K562 (cell line): Measurements from ENCODE around the gene CDKN2B-AS1. TPM values are rescaled to one million over a fixed set of nuclear protein-coding genes. Genes with fewer than 3 reads are reported as not detected.

ENCODE experiments used
- ATAC-seq: fragments of 200-7000 bp; cut with Tn5 transposase; 3 replicates; pipeline ENCODE4 v1.9.1; 2020; ENCODE audit warnings: moderate library complexity
- BruUV-seq: library from RNA; stranded (reverse); fragments of 400-500 nt; replicated peaks from 2 replicates; lab custom pipeline; 2021; lab: Mats Ljungman, UMichigan
- CTCF ChIA-PET: fragments of 300-600 bp; formaldehyde crosslinking; extraction: SDS; loops from one replicate; lab custom pipeline; 2021; ENCODE audit warnings: low intra/inter-chr PET ratio; lab: Yijun Ruan, JAX
- POLR2A ChIA-PET: fragments of 300-600, 350-650 bp; sonication (Branson Sonifier 250); formaldehyde crosslinking; extraction: SDS; loops from one replicate; lab custom pipeline; 2021; ENCODE audit warnings: antibody characterized with exemption, inconsistent platforms; lab: Yijun Ruan, JAX
- DNase-seq, 4 experiments: peaks; one replicate each; pipeline versions ENCODE4 v3.0.0 to v3.0.0-alpha.2; 2011 to 2018; ENCODE audit warnings: low spot score in 3 of 4, mixed read lengths in 3 of 4; ENCODE audit errors: extremely low read depth in 1 of 4
- FAIRE-seq: peaks from 2 replicates; lab custom pipeline; 2011; peaks lifted over from hg19 to GRCh38; lab: Jason Lieb, UNC
- H2AFZ ChIP-seq: 2 replicates; pipeline ENCODE4 v1.6.0; 2011; ENCODE audit warnings: low read depth, low read length, control low read depth, inconsistent platforms
- H3K27ac ChIP-seq: fragments of 200-600 bp; 3 replicates; pipeline ENCODE4 v1.8.0; 2011; ENCODE audit warnings: low read depth, mild to moderate bottlenecking, control low read depth, inconsistent platforms, low read length, moderate library complexity, mixed read lengths; ENCODE audit errors: extremely low read depth
- H3K27me3 ChIP-seq, 2 experiments: fragments of 300-600 bp in 1 of 2; 2 replicates in 1 of 2; 3 replicates in 1 of 2; pipeline versions ENCODE4 v1.6.0 to v1.8.0; 2011; ENCODE audit warnings: inconsistent platforms in 2 of 2, low read length in 2 of 2, mild to moderate bottlenecking in 1 of 2, mixed read lengths in 1 of 2, moderate library complexity in 1 of 2; ENCODE audit not compliant: control insufficient read depth in 2 of 2, insufficient read depth in 2 of 2
- H3K36me3 ChIP-seq: fragments of 300-600 bp; 3 replicates; pipeline ENCODE4 v1.8.0; 2011; ENCODE audit warnings: mild to moderate bottlenecking, low read length, inconsistent platforms; ENCODE audit not compliant: control insufficient read depth, insufficient read depth
- H3K4me1 ChIP-seq, 2 experiments: fragments of 200-600 bp in 1 of 2; replicated peaks in 1 of 2; 2 replicates in 1 of 2; 3 replicates in 1 of 2; pipeline versions ENCODE4 v1.5.1 to v1.8.0; 2011; ENCODE audit warnings: inconsistent platforms in 2 of 2, low read length in 2 of 2, mild to moderate bottlenecking in 1 of 2, mixed read lengths in 1 of 2, moderate library complexity in 1 of 2; ENCODE audit not compliant: control insufficient read depth in 2 of 2, insufficient read depth in 2 of 2
- H3K4me2 ChIP-seq: 2 replicates; pipeline ENCODE4 v1.6.1; 2011; ENCODE audit warnings: low read length, control low read depth, inconsistent platforms, mixed read lengths; ENCODE audit not compliant: insufficient read depth
- H3K4me3 ChIP-seq: fragments of 200-600 bp; sonication (generic), shearing (Covaris generic); 2 replicates; pipeline ENCODE4 v1.5.1; 2016; ENCODE audit warnings: control low read depth, inconsistent platforms
- H3K79me2 ChIP-seq: fragments of 200-600 bp; 3 replicates; pipeline ENCODE4 v1.8.0; 2011; ENCODE audit warnings: low read length, inconsistent platforms; ENCODE audit not compliant: control insufficient read depth, insufficient read depth
- H3K9ac ChIP-seq, 2 experiments: 2 replicates each; pipeline versions ENCODE4 v1.6.0 to v1.6.1; 2011; ENCODE audit warnings: low read depth in 2 of 2, low read length in 2 of 2, control low read depth in 1 of 2, inconsistent platforms in 1 of 2, mild to moderate bottlenecking in 1 of 2, mixed read lengths in 1 of 2; ENCODE audit not compliant: insufficient read depth in 1 of 2
- H3K9me1 ChIP-seq: one replicate; pipeline ENCODE4 v1.6.0; 2011; ENCODE audit warnings: inconsistent platforms, mild to moderate bottlenecking, low read length, moderate library complexity; ENCODE audit not compliant: control insufficient read depth, insufficient read depth
- H3K9me3 ChIP-seq: replicated peaks from 2 replicates; pipeline ENCODE4 v1.5.1; 2011; ENCODE audit warnings: low read depth, low read length, inconsistent platforms; ENCODE audit not compliant: control insufficient read depth, insufficient read depth
- H4K20me1 ChIP-seq: replicated peaks from 2 replicates; pipeline ENCODE4 v1.6.1; 2011; ENCODE audit warnings: low read length, inconsistent platforms, mixed read lengths; ENCODE audit not compliant: control insufficient read depth, insufficient read depth
- MECOM ChIP-seq: fragments of 250-450 bp; sonication (Bioruptor Pico); IDR thresholded peaks from 2 replicates; pipeline ENCODE4 v1.8.0; 2022; ENCODE audit warnings: inconsistent platforms
- OTX1 ChIP-seq: fragments of 450-650 bp; formaldehyde crosslinking; IDR thresholded peaks from 2 replicates; pipeline ENCODE4 v1.4.0; 2022; ENCODE audit warnings: mild to moderate bottlenecking
- PPARD ChIP-seq: fragments of 250-450 bp; sonication (Bioruptor Pico); IDR thresholded peaks from 2 replicates; pipeline ENCODE4 v1.8.0; 2022; ENCODE audit warnings: inconsistent platforms, mild to moderate bottlenecking, moderate library complexity
- SLC30A9 ChIP-seq: fragments of 250-450 bp; sonication (Bioruptor Pico); IDR thresholded peaks from 2 replicates; pipeline ENCODE4 v1.8.0; 2022; ENCODE audit warnings: mild to moderate bottlenecking, moderate library complexity
- SRSF7 ChIP-seq: fragments of 200-400 bp; formaldehyde crosslinking; optimal IDR thresholded peaks from 2 replicates; pipeline ENCODE3; 2017; ENCODE audit warnings: mild to moderate bottlenecking, low read depth, low read length
- TEAD4 ChIP-seq, 2 experiments: sonication (generic) in 1 of 2; formaldehyde crosslinking in 1 of 2; IDR thresholded peaks; 2 replicates each; pipeline versions ENCODE4 v1.6.1 to v1.8.0; 2012 to 2022; ENCODE audit warnings: borderline replicate concordance in 1 of 2, inconsistent platforms in 1 of 2, low read length in 1 of 2, mild to moderate bottlenecking in 1 of 2, missing genetic modification reagents in 1 of 2
- ZNF41 ChIP-seq: fragments of 250-450 bp; sonication (Bioruptor Pico); conservative IDR thresholded peaks from 2 replicates; pipeline ENCODE4 v1.4.0; 2020; ENCODE audit warnings: mild to moderate bottlenecking
- WGBS: fragments of 100-300 bp; shearing (Covaris generic); methylation state at CpG from one replicate; pipeline ENCODE4 v1.1.6; 2016; ENCODE audit warnings: low coverage, mixed read lengths; ENCODE audit not compliant: insufficient coverage; ENCODE audit errors: missing lambda C conversion rate; 5-methylcytosine and 5-hydroxymethylcytosine counted together
- in situ Hi-C: fragments of 300-500 bp; cut with MboI; formaldehyde crosslinking; loops from 4 replicates; pipeline ENCODE4 v1.15.0; 2018; ENCODE audit warnings: inconsistent platforms, mixed read lengths
- intact Hi-C: fragments of 100-400 bp; cut with micrococcal nuclease; formaldehyde crosslinking; loops from 2 replicates; pipeline ENCODE4 v1.14.2; 2022
- polyA plus RNA-seq, 8 experiments: library from polyadenylated mRNA; depleted of rRNA in 4 of 8; stranded (reverse) in 5 of 8; unstranded in 3 of 8; fragments of >200 nt; fragmentation: Nextera tagmentation in 2 of 8; fragmentation: Illumina TruSeq in 1 of 8; extraction: Ambion mirVana in 2 of 8; extraction: Trizol in 1 of 8; gene quantifications; 2 replicates each; pipeline versions ENCODE4 v1.2.1 to v1.2.3, GENCODE V29; 2011 to 2014; ENCODE audit warnings: inconsistent platforms in 1 of 8, missing spikeins in 1 of 8
- total RNA-seq, 7 experiments: library from RNA; depleted of rRNA in 6 of 7; stranded (reverse); fragments of >200 nt in 6 of 7; fragmentation: Illumina TruSeq in 2 of 7; extraction: Trizol in 2 of 7; gene quantifications; 2 replicates each; pipeline versions ENCODE4 v1.2.1 to v1.2.3, GENCODE V29; 2011 to 2021; ENCODE audit warnings: low replicate concordance in 1 of 7
- TF ChIP-seq, protein P1 (sequence below): fragments of 450-650 bp; IDR thresholded peaks from 2 replicates; pipeline ENCODE4 v1.6.1; 2016; ENCODE audit warnings: low read depth
- TF ChIP-seq, protein P2 (sequence below): fragments of 450-650 bp; IDR thresholded peaks from 2 replicates; pipeline ENCODE4 v1.6.1; 2016; ENCODE audit warnings: missing biosample characterization, missing genetic modification characterization

Gene CDKN2B-AS1
- total and polyA plus RNA-seq, 9 of the 15 experiments (the other 6 are each of a cell fraction or from before 2014, with no cell fraction given): not detected

DNA sequence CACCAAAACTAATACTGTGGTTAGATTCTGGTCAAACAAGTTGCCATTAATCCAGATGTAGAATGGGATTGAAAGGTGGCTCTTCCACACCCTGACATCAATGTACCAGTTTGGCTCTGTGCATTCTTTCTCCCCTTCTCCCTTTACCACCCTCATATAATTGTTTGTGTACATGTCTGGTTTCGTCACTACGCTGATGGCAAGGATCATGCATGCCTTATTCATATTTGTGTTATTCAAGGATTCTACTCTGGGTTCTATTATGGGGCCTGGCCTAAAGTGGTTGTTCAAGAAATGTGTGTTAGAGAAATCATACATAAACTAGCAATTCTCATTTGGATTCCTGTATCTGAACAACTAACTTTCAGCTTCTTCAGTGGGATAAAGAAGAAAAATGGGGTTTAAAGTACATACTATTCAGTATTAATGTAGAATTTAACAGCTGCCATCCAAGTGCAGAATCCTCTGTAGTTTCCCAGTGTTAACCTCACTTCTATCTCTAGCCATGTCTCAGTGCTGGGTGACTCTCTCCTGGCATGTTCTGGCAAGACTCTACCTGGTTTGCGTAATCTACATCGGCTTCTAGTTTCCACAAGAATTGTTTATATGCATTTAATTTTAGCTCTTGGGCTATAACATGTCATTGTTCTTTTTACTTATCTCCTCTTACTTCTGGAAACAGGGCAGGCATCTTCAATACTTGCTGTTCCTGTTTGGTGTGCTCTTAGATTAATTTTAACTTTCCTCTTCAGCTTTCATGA, 42.5 kb downstream of the CDKN2B-AS1 start:
- no peaks in the 10 kb centered on the region for H3K27me3 ChIP-seq
- no TSS peak for BruUV-seq
- no peaks in the 10 kb centered on the region for H3K79me2 ChIP-seq
- H3K4me1 ChIP-seq: no peaks in the 10 kb centered on the region
- in situ Hi-C loops (no loop called here), intact Hi-C loops (no loop called here)
- no peak overlapping the region for H3K4me3 ChIP-seq
- no peaks in the 10 kb centered on the region for H4K20me1 ChIP-seq
- TF ChIP-seq SRSF7 (no peak), SLC30A9 (no peak), PPARD (CRISPR knock-in tag) (no peak), ZNF41 (CRISPR knock-in tag) (no peak), OTX1 (CRISPR knock-in tag) (no peak), TEAD4 (IDR thresholded peaks at IDR 0.05; ENCODE audit: low read length) (no peak), TEAD4 (CRISPR knock-in tag; IDR thresholded peaks at IDR 0.05; ENCODE audit: borderline replicate concordance) (no peak), MECOM (CRISPR knock-in tag) (no peak)
- TF ChIP-seq, protein P1, sequence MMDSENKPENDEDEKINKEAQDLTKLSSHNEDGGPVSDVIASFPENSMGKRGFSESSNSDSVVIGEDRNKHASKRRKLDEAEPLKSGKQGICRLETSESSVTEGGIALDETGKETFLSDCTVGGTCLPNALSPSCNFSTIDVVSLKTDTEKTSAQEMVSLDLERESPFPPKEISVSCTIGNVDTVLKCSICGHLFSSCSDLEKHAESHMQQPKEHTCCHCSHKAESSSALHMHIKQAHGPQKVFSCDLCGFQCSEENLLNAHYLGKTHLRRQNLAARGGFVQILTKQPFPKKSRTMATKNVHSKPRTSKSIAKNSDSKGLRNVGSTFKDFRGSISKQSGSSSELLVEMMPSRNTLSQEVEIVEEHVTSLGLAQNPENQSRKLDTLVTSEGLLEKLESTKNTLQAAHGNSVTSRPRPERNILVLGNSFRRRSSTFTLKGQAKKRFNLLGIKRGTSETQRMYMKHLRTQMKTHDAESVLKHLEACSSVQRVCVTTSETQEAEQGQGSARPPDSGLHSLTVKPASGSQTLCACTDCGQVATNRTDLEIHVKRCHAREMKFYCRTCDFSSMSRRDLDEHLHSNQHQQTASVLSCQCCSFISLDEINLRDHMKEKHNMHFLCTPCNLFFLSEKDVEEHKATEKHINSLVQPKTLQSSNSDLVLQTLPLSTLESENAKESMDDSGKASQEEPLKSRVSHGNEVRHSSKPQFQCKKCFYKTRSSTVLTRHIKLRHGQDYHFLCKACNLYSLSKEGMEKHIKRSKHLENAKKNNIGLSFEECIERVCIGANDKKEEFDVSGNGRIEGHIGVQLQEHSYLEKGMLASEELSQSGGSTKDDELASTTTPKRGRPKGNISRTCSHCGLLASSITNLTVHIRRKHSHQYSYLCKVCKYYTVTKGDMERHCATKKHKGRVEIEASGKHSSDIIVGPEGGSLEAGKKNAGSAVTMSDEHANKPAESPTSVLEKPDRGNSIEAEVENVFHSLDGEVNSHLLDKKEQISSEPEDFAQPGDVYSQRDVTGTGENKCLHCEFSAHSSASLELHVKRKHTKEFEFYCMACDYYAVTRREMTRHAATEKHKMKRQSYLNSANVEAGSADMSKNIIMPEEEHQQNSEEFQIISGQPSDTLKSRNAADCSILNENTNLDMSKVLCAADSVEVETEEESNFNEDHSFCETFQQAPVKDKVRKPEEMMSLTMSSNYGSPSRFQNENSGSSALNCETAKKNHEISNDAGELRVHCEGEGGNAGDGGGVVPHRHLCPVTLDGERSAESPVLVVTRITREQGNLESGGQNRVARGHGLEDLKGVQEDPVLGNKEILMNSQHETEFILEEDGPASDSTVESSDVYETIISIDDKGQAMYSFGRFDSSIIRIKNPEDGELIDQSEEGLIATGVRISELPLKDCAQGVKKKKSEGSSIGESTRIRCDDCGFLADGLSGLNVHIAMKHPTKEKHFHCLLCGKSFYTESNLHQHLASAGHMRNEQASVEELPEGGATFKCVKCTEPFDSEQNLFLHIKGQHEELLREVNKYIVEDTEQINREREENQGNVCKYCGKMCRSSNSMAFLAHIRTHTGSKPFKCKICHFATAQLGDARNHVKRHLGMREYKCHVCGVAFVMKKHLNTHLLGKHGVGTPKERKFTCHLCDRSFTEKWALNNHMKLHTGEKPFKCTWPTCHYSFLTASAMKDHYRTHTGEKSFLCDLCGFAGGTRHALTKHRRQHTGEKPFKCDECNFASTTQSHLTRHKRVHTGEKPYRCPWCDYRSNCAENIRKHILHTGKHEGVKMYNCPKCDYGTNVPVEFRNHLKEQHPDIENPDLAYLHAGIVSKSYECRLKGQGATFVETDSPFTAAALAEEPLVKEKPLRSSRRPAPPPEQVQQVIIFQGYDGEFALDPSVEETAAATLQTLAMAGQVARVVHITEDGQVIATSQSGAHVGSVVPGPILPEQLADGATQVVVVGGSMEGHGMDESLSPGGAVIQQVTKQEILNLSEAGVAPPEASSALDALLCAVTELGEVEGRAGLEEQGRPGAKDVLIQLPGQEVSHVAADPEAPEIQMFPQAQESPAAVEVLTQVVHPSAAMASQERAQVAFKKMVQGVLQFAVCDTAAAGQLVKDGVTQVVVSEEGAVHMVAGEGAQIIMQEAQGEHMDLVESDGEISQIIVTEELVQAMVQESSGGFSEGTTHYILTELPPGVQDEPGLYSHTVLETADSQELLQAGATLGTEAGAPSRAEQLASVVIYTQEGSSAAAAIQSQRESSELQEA: no peak
- TF ChIP-seq, protein P2, sequence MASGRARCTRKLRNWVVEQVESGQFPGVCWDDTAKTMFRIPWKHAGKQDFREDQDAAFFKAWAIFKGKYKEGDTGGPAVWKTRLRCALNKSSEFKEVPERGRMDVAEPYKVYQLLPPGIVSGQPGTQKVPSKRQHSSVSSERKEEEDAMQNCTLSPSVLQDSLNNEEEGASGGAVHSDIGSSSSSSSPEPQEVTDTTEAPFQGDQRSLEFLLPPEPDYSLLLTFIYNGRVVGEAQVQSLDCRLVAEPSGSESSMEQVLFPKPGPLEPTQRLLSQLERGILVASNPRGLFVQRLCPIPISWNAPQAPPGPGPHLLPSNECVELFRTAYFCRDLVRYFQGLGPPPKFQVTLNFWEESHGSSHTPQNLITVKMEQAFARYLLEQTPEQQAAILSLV: no peak
- ChIA-PET CTCF (no interaction called here), POLR2A (no interaction called here)
- no peak overlapping the region for H3K27ac ChIP-seq
- H3K9ac ChIP-seq: no peak overlapping the region
- H3K9me1 ChIP-seq: no peaks in the 10 kb centered on the region
- no CpG with 5 or more reads among the region's 4 CpGs for WGBS
- H3K9me3 ChIP-seq: no peaks in the 10 kb centered on the region
- H3K4me2 ChIP-seq: no peak overlapping the region
- ATAC-seq: no peak
- FAIRE-seq: no peak
- H2AFZ ChIP-seq: no peak overlapping the region
- H3K36me3 ChIP-seq: no peaks in the 10 kb centered on the region
- no peak for DNase-seq
